Activated B cell treated with CpG ODN at 0.5 μM for 24 hours (primary cell): Measurements from ENCODE around the gene TMEM154. TPM values are rescaled to one million over a fixed set of nuclear protein-coding genes. Genes with fewer than 3 reads are reported as not detected.

ENCODE experiments used
- ATAC-seq: fragments of 200-7000 bp; cut with Tn5 transposase; one replicate; pipeline ENCODE4 v1.10.0; 2021; ENCODE audit warnings: low read depth, mild to moderate bottlenecking, moderate library complexity
- CTCF ChIA-PET: fragments of 350-600 bp; sonication (Branson Sonifier 250); formaldehyde crosslinking; loops from one replicate; lab custom pipeline; 2021; ENCODE audit warnings: antibody characterized with exemption; lab: Charles Lee
- POLR2A ChIA-PET: fragments of 350-600 bp; sonication (Branson Sonifier 250); formaldehyde crosslinking; loops from one replicate; lab custom pipeline; 2021; ENCODE audit warnings: antibody characterized with exemption; lab: Charles Lee
- DNase-seq: peaks from one replicate; pipeline ENCODE4 v3.0.0; 2022
- H3K27ac Mint-ChIP-seq: one replicate; pipeline ENCODE4 v1.8.0; 2020; ENCODE audit warnings: mixed read lengths
- H3K27me3 Mint-ChIP-seq: one replicate; pipeline ENCODE4 v1.8.0; 2021; ENCODE audit warnings: mixed read lengths
- H3K36me3 Mint-ChIP-seq: one replicate; pipeline ENCODE4 v1.8.0; 2021; ENCODE audit warnings: low read depth, mixed read lengths
- H3K4me1 Mint-ChIP-seq: one replicate; pipeline ENCODE4 v1.8.0; 2021; ENCODE audit warnings: mixed read lengths
- H3K4me3 Mint-ChIP-seq: one replicate; pipeline ENCODE4 v1.8.0; 2020; ENCODE audit warnings: mild to moderate bottlenecking, mixed read lengths
- H3K9me3 Mint-ChIP-seq: one replicate; pipeline ENCODE4 v1.8.0; 2020; ENCODE audit warnings: mixed read lengths
- intact Hi-C: fragments of 100-400 bp; cut with micrococcal nuclease; formaldehyde crosslinking; loops from one replicate; pipeline ENCODE4 v1.15.1; 2024
- total RNA-seq: library from RNA; stranded (reverse); gene quantifications from 2 replicates; pipeline ENCODE4 v1.2.3, GENCODE V29; 2022
- TF ChIP-seq, protein P1 (sequence below): fragments of 200-600 bp; IDR thresholded peaks from one replicate; pipeline ENCODE4 v1.8.0; 2022; ENCODE audit warnings: antibody characterized with exemption, mild to moderate bottlenecking

TMEM154 gene
- total RNA-seq, 1 donor from 2014 or later, result 59.9 TPM

DNA sequence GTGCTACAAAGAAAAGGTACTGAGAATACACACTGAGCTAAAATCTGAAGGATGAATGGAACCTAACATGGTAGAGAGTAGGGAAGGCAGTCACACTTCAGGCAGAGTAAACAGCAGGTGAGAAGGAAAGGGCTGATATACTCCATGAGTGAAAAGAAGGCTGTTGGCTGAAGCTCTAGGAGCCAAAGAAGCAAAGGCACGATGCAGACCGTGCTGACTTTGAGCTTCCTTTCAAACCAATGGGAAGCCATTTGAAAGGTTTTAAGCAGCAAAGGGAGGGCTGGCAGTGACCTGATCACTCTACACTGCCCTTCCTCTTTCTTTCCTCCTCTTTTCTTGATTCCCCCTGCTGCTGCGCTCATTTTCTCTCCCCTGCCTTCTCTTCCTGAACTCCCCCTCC lies 66.4 kb downstream of the TMEM154 start:
- Mint-ChIP-seq H3K27ac (no peak overlapping the region), H3K9me3 (no peaks in the 10 kb centered on the region), H3K36me3 (no peaks in the 10 kb centered on the region), H3K27me3 (no peaks in the 10 kb centered on the region), H3K4me3 (no peak overlapping the region), H3K4me1 (no peaks in the 10 kb centered on the region)
- intact Hi-C loops, result no loop called here
- ChIA-PET POLR2A (no interaction called here), CTCF (no interaction called here)
- no peak for ATAC-seq
- no peak for DNase-seq
- TF ChIP-seq, protein P1, sequence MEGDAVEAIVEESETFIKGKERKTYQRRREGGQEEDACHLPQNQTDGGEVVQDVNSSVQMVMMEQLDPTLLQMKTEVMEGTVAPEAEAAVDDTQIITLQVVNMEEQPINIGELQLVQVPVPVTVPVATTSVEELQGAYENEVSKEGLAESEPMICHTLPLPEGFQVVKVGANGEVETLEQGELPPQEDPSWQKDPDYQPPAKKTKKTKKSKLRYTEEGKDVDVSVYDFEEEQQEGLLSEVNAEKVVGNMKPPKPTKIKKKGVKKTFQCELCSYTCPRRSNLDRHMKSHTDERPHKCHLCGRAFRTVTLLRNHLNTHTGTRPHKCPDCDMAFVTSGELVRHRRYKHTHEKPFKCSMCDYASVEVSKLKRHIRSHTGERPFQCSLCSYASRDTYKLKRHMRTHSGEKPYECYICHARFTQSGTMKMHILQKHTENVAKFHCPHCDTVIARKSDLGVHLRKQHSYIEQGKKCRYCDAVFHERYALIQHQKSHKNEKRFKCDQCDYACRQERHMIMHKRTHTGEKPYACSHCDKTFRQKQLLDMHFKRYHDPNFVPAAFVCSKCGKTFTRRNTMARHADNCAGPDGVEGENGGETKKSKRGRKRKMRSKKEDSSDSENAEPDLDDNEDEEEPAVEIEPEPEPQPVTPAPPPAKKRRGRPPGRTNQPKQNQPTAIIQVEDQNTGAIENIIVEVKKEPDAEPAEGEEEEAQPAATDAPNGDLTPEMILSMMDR, result no peak

DNA sequence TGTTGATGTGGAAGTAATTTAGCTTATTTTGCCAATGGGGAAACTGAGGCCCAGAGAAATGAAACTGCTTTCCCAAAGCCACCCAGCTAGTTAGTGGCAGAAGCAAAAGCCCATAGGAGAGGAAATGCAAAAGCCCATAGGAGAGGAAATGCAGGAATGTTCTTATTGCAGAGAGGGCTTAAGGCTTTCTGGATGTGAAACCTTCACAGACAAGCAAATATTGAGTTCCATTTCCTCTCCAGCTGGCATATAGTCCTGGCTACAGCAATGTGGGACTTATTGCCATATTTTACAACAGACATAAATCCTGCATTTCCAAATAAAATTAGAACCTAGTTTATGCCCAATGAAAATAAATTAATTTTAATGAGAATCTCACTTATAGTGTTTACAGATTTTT lies 69.7 kb downstream of the TMEM154 start:
- POLR2A ChIA-PET, result no interaction called here
- no peaks in the 10 kb centered on the region for H3K9me3 Mint-ChIP-seq
- peaks cover 2% of the 10 kb centered on the region for H3K36me3 Mint-ChIP-seq
- no peak overlapping the region for H3K27ac Mint-ChIP-seq
- H3K27me3 Mint-ChIP-seq, result no peaks in the 10 kb centered on the region
- H3K4me1 Mint-ChIP-seq, result no peaks in the 10 kb centered on the region
- intact Hi-C loops, result no loop called here
- ATAC-seq (no peak), DNase-seq (no peak)
- CTCF ChIA-PET, result interaction anchor here (1.0 kb wide), 1 partner anchor 31 kb away, joined by 3 read pairs; no protein-coding TSS in a partner anchor
- no peak overlapping the region for H3K4me3 Mint-ChIP-seq
- TF ChIP-seq, protein P1, result no peak

DNA sequence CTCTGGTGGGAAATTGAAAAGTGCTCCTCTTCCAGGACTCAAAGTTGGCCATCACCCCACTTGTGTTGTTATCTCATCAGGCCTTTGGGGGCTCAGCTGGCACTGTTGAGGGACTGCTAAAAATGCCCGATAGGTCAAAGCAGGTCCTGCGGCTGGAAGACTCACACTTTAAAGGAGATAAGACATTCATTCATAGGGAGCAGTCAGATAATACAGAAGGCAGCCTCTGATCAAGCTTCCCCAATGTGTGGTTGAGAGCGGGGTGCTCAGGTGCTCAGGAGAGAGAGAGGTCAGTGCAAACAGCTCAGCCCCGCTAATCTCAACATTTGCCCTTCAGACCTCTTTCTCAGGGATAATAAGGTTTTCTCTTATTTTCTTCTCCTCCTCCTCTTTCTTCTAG lies 70.3 kb downstream of the TMEM154 start:
- ATAC-seq (no peak), DNase-seq (no peak)
- no peak overlapping the region for H3K4me3 Mint-ChIP-seq
- H3K27ac Mint-ChIP-seq, result no peak overlapping the region
- TF ChIP-seq, protein P1, result no peak
- H3K4me1 Mint-ChIP-seq, result no peaks in the 10 kb centered on the region
- H3K27me3 Mint-ChIP-seq, result no peaks in the 10 kb centered on the region
- POLR2A ChIA-PET, result no interaction called here
- peaks cover 2% of the 10 kb centered on the region for H3K36me3 Mint-ChIP-seq
- no peaks in the 10 kb centered on the region for H3K9me3 Mint-ChIP-seq
- CTCF ChIA-PET, result no interaction called here
- intact Hi-C loops, result no loop called here

DNA sequence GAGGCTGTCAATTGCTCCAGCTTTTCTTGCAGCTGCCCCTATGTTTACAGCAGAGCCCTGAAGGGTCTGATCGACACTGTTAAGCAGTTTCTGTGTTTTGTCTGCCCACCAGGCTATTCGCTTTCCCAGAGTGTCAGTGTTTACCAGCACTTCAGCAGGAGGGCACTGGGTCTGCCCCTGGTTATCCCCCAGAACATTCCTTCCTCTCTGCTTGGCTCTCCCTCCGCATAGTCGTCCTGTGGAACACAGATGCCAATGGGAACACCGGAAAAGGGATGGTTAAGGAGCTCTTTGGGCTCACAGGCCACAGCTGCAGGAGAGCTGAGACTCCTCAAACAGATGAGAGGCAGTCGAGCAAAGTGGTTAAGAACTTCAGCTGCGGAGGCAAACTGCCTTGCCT lies 72.6 kb downstream of the TMEM154 start:
- Mint-ChIP-seq H3K4me1 (no peaks in the 10 kb centered on the region), H3K4me3 (no peak overlapping the region), H3K9me3 (no peaks in the 10 kb centered on the region), H3K27ac (no peak overlapping the region), H3K36me3 (peaks cover 6% of the 10 kb centered on the region), H3K27me3 (no peaks in the 10 kb centered on the region)
- DNase-seq (no peak), ATAC-seq (no peak)
- intact Hi-C loops, result no loop called here
- TF ChIP-seq, protein P1, result no peak
- CTCF ChIA-PET, result no interaction called here
- POLR2A ChIA-PET, result no interaction called here

DNA sequence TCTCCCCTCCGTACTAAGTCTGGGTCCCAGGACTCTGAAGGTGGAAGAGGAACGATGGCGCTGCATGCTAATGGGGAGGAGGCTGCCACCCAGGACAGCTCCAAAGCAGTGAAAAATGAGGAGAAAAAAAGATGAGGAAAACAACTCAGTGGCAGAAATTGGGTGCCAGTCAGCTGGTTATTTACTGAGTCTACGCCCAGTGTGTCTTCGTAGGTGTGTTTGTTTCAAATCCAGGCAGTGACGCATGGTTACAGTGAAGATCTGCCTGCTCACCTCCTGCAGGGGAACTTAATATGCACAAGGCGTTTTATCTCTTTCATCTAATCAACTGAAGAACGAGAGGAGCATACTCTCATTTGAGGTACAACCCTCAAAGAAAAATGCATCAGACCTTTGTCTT lies 73.0 kb downstream of the TMEM154 start:
- no peak overlapping the region for H3K27ac Mint-ChIP-seq
- ATAC-seq, result no peak

More for the DNA sequence above, 73.0 kb downstream of the TMEM154 start:
- no peaks in the 10 kb centered on the region for H3K9me3 Mint-ChIP-seq
- ChIA-PET CTCF (interaction anchor here (0.6 kb wide), 1 partner anchor 129 kb away, joined by 4 read pairs; no protein-coding TSS in a partner anchor), POLR2A (interaction anchor here (0.6 kb wide), 1 partner anchor 19 kb away, joined by 4 read pairs; no protein-coding TSS in a partner anchor)
- no peak overlapping the region for H3K4me3 Mint-ChIP-seq
- peaks cover 6% of the 10 kb centered on the region for H3K36me3 Mint-ChIP-seq
- H3K4me1 Mint-ChIP-seq, result no peaks in the 10 kb centered on the region
- no peak for DNase-seq
- intact Hi-C loops, result no loop called here
- no peaks in the 10 kb centered on the region for H3K27me3 Mint-ChIP-seq
- TF ChIP-seq, protein P1, result no peak
